ENCODE data around the gene PHC2.

GRCh38 chr1:33442141-33442540 is 11.2 kb upstream of the PHC2 start:
- TF ChIP-seq POLR2A (IDR thresholded peaks at IDR 0.05) (no peak), EP300 (IDR thresholded peaks at IDR 0.05) (no peak), POLR2AphosphoS5 (IDR thresholded peaks at IDR 0.05) (no peak), CTCF (IDR thresholded peaks at IDR 0.05) (no peak)
